Measurements from ENCODE around the gene SMYD3. TPM values are rescaled to one million over a fixed set of nuclear protein-coding genes. Genes with fewer than 3 reads are reported as not detected.

Gene SMYD3
- total RNA-seq, 4 donors from 2014 or later: 15.6 to 21.1 (median 18.4) TPM

DNA sequence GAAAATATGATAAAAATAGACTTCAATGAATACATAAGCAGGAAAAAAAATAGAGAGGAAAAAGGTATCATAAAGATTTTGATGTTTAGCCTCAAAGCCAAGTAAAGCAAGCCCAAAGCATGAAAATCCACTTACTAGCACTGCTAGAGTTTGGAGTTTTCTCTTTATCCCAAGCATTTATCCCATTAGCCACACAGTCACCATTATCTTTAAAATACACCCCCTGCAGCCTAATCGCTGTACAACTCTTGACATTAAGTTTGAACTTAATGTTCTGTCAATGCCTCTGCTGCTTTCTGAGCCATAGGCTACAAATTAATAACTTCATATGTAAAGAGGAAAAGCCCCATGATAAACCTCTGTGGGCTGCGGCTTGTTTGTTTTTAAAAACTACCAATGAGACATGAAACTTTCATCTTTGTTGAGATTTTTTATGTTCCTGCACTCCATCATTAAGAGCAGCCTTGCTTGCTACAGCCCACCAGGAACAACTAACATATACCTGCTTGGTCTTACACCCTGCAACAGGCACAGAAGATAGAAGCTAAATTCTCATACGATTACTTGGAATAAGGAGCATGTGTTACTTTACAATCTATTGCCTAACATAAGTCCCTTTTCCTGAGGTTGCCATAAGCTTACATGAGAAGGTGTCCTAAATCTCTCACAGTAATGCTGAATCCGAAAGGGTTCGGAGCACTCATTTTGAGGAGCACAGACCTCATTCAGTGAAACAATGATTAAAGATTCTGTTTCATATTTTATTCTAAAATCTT, 202.4 kb downstream of the SMYD3 start:
- no peak for TF ChIP-seq CTCF (IDR thresholded peaks at IDR 0.05; ENCODE audit: low read depth)

DNA sequence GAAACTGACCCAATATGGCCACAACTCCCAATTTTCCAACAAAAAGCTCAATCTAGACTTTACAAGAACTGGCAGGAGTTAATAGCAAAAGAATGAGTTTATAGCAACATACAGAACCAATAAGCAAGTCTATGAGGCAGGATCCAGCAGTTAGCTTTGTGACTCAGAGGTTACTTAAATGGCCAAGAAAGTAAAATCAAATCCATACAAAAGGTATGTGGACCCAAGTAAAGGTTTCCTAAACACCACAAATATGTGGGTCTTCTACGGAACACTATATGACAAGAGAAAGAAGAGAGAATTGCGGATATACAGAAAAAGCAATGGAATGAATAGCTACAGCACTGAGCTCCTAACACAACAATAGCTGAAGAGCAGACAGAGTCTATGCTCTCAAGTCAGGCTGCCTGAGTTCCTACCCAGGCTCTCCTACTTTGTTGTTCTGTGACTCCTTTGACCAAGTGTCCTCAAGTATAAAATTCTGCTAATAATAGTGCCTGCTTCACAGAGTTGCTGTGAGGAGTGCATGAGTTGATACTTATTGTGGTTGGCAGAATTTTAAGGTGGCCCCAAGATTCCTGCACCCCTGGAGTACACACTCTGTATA, 204.3 kb downstream of the SMYD3 start:
- no peak for TF ChIP-seq CTCF (IDR thresholded peaks at IDR 0.05; ENCODE audit: low read depth)

- no peak for TF ChIP-seq CTCF (IDR thresholded peaks at IDR 0.05; ENCODE audit: low read depth)
Measured at GRCh38 chr1:246302251-246302625, 204.8 kb downstream of the SMYD3 start.

DNA sequence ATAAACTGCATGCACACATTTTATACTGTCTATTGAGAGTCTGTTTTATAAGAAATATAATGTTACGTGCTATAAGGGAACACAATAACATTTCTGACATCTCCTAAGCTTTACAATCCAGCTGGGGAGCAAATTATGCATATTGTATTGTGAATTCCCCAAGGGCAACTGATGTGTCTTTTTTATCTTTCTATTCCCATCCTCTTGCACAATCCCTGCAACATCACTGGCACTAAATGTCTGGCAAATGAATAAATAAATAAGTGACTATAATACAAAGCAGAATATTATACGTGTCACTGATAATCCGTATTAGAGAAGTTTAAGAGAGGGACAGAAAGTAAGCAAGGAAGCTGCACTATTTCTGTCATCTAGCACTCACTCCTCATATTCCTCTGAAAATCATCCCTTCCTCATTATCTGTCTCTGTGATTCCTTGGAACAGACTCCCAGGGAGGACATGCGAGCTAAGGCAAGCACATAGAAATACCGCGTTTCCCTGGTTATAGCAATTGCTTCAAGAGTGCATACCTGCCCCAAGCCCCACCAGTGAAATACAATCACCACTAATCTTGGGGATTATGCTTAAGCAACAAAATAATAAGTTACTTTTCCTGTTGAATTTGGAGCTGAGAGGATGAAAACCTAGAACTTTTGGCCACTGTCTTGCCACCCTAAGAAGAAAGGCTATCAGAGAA, 205.4 kb downstream of the SMYD3 start:
- TF ChIP-seq CTCF (IDR thresholded peaks at IDR 0.05; ENCODE audit: low read depth): no peak

DNA sequence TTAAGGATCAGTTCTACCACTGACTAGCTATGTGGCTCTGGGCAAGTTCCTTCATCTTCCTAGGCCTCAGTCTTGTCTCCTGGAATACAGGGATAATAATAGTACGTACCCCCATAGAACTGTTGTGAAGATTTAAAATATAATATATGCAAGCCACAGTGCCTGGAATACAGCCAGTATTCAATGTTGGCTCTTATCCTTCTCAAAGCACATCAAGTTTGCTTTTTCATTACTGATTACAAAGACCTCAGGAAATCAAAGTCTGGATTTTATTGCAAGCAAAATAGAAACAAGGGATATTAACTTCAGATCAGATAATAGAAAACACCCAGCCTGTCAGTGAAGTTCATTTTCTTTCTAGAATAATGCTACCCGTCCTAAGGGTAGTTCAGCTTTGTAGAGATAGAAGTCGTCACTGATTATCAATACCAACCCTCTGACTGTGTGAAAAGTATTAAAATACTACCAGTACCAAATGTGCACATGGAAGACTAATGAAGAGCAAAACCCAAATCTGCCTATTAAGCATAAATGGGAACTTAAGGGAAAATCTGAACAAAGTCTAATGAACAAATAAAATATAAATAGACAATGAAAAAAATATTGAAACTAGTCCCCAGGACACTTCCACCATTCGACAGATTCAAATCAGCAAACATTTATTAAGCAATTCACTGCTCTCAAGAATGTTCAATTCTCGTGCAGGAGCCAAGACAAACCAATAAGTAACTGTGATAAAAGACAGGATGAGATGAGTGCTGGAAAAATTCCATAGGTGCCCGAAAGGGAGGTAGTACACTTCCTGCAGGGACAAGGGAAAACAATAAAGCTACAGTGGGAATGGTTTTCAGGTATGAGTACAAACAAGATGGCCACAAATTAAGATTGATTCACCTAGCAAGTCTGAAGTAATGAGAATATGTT, 206.2 kb downstream of the SMYD3 start:
- no peak for TF ChIP-seq CTCF (IDR thresholded peaks at IDR 0.05; ENCODE audit: low read depth)

DNA sequence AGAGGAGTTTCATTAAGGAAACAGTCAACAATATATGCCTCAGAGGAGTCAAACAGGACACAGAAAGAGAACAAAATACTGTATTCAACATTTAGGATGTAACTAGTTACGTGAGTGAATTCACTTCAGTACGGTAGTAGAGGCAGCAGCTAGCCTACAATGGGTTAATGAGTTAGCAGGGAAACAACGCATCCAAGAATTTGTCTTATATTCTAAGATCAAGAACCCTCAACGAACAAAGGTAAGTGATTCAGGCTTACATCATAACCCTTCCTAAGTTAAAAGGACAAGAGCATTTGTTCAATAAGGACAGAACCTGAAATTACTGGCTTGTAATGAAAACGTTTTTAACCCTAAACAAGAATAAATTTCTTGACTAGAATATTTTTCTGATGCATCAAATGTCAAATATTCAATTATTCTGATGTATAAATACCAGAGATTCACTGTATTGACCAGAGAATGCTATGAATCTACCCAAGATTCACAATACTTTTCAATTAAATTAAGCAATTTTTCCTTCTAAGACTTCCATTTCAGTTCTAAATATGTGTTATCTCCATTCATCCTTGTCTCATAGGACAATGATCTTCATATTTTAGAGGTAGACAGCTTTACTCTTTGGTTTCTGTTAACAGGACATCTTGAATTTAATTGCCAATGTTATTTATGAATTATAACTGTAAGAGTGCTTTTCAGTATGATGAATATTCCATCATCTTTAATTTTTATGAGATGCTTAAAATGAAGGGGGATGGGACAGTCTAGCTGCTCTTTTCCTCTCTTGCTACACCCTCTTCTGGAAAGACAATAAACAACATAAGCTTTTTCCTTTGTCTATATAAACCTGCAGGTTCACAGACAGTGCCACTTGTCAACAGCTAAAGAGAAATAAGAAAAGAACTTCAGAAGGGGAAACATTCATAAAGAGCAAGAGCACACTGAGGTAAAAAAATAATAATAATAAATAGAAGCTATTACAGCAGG, 209.5 kb downstream of the SMYD3 start:
- no peak for TF ChIP-seq CTCF (IDR thresholded peaks at IDR 0.05; ENCODE audit: low read depth)
